Caco-2 (cell line): ENCODE results near the gene IL23R. TPM values are rescaled to one million over a fixed set of nuclear protein-coding genes. Genes with fewer than 3 reads are reported as not detected.
"Not testable (repeated sequence)": the region's sequence is repeated elsewhere in the genome, so short reads cannot be mapped to it uniquely, and the experiment has no call there.

Source experiments
- BruUV-seq: library from RNA; stranded (reverse); fragments of 400-500 nt; replicated peaks from 2 replicates; lab custom pipeline; 2021; lab: Mats Ljungman, UMichigan
- CTCF ChIA-PET: fragments of 300-600 bp; sonication (Branson Sonifier 250); formaldehyde crosslinking; loops from one replicate; lab custom pipeline; 2022; ENCODE audit warnings: antibody characterized with exemption; lab: Charles Lee
- POLR2A ChIA-PET: fragments of 300-600 bp; sonication (Branson Sonifier 250); formaldehyde crosslinking; loops from one replicate; lab custom pipeline; 2022; ENCODE audit warnings: antibody characterized with exemption; lab: Charles Lee
- DNase-seq, 2 experiments: peaks; one replicate each; pipeline versions ENCODE4 v3.0.0 to v3.0.0-alpha.2; 2020 to 2022
- H3K27me3 ChIP-seq: replicated peaks from 2 replicates; pipeline ENCODE4 v1.6.0; 2011; ENCODE audit warnings: low read length; ENCODE audit not compliant: control insufficient read depth, insufficient read depth
- H3K36me3 ChIP-seq: 2 replicates; pipeline ENCODE4 v1.5.1; 2011; ENCODE audit warnings: low read length; ENCODE audit not compliant: control insufficient read depth, insufficient read depth
- H3K4me1 ChIP-seq: fragments of 250-450 bp; sonication (Bioruptor Pico); 2 replicates; pipeline ENCODE4 v1.5.1; 2020; ENCODE audit warnings: mild to moderate bottlenecking
- H3K4me3 ChIP-seq: 2 replicates; pipeline ENCODE4 v1.5.1; 2011; ENCODE audit warnings: low read depth, mild to moderate bottlenecking, control low read depth, low read length
- H3K9me3 ChIP-seq: fragments of 250-450 bp; sonication (Bioruptor Pico); 2 replicates; pipeline ENCODE4 v1.5.1; 2020; ENCODE audit warnings: mild to moderate bottlenecking, moderate library complexity
- H3K27ac Mint-ChIP-seq: one replicate; pipeline ENCODE4 v1.8.0; 2022; ENCODE audit warnings: mixed read lengths; ENCODE audit not compliant: unreplicated experiment
- H3K27me3 Mint-ChIP-seq: one replicate; pipeline ENCODE4 v1.8.0; 2022; ENCODE audit warnings: mixed read lengths; ENCODE audit not compliant: insufficient read depth, unreplicated experiment
- H3K36me3 Mint-ChIP-seq: one replicate; pipeline ENCODE4 v1.8.0; 2022; ENCODE audit warnings: mild to moderate bottlenecking, mixed read lengths; ENCODE audit not compliant: insufficient read depth, unreplicated experiment
- H3K4me1 Mint-ChIP-seq: one replicate; pipeline ENCODE4 v1.8.0; 2022; ENCODE audit warnings: low read depth, mixed read lengths; ENCODE audit not compliant: unreplicated experiment
- H3K4me3 Mint-ChIP-seq: one replicate; pipeline ENCODE4 v1.8.0; 2022; ENCODE audit warnings: mild to moderate bottlenecking, moderate library complexity, mixed read lengths; ENCODE audit not compliant: unreplicated experiment
- H3K9me3 Mint-ChIP-seq: one replicate; pipeline ENCODE4 v1.8.0; 2022; ENCODE audit warnings: mixed read lengths; ENCODE audit not compliant: unreplicated experiment
- intact Hi-C: fragments of 100-400 bp; cut with micrococcal nuclease; formaldehyde crosslinking; loops from one replicate; pipeline ENCODE4 v1.10.0; 2022; ENCODE audit not compliant: unreplicated experiment
- total RNA-seq: library from RNA; stranded (reverse); gene quantifications from 2 replicates; pipeline ENCODE4 v1.2.3, GENCODE V29; 2022
- TF ChIP-seq, protein P1 (sequence below), 2 experiments: fragments of 200-600 bp in 1 of 2; IDR thresholded peaks; 1 replicate in 1 of 2; 2 replicates in 1 of 2; pipeline versions ENCODE4 v1.5.1 to v1.8.0; 2011 to 2022; ENCODE audit warnings: antibody characterized with exemption in 1 of 2, control low read depth in 1 of 2, inconsistent platforms in 1 of 2, low read depth in 1 of 2, low read length in 1 of 2, mild to moderate bottlenecking in 1 of 2, moderate library complexity in 1 of 2; ENCODE audit not compliant: insufficient read depth in 1 of 2, severe bottlenecking in 1 of 2, unreplicated experiment in 1 of 2

Gene IL23R
- total RNA-seq, 1 experiment from 2014 or later = not detected

DNA sequence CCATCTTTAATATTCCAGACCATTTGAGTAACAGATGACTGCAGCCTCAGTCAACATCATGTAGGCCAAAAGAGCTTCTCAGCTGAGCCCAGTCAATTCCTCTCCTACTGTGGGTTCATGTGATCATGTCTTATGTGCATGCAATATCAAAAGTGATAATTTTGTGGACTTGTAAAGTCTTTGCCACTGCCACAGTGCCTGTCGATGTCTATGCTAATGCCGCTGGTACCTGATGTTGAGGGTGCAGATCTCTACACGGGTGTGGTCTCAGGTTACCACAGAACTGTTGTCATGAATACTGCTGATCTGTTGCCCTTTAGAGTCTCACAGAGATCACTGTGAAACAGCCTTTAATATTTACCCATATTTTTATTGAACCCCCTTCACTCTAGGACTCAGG is 20.2 kb upstream of the IL23R start:
- peaks cover 4% of the 10 kb centered on the region for H3K36me3 Mint-ChIP-seq
- POLR2A ChIA-PET = no interaction called here
- H3K4me1 Mint-ChIP-seq = no peaks in the 10 kb centered on the region
- H3K27me3 Mint-ChIP-seq = no peaks in the 10 kb centered on the region
- no TSS peak for BruUV-seq
- intact Hi-C loops = no loop called here
- TF ChIP-seq, protein P1, sequence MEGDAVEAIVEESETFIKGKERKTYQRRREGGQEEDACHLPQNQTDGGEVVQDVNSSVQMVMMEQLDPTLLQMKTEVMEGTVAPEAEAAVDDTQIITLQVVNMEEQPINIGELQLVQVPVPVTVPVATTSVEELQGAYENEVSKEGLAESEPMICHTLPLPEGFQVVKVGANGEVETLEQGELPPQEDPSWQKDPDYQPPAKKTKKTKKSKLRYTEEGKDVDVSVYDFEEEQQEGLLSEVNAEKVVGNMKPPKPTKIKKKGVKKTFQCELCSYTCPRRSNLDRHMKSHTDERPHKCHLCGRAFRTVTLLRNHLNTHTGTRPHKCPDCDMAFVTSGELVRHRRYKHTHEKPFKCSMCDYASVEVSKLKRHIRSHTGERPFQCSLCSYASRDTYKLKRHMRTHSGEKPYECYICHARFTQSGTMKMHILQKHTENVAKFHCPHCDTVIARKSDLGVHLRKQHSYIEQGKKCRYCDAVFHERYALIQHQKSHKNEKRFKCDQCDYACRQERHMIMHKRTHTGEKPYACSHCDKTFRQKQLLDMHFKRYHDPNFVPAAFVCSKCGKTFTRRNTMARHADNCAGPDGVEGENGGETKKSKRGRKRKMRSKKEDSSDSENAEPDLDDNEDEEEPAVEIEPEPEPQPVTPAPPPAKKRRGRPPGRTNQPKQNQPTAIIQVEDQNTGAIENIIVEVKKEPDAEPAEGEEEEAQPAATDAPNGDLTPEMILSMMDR (IDR thresholded peaks at IDR 0.05; ENCODE audit: insufficient read depth in 1 of 2, low read depth in 1 of 2, low read length in 1 of 2, severe bottlenecking in 1 of 2, unreplicated experiment in 1 of 2) = no peak
- H3K4me3 Mint-ChIP-seq = no peak overlapping the region
- no peak for DNase-seq
- no peaks in the 10 kb centered on the region for H3K36me3 ChIP-seq
- H3K4me1 ChIP-seq = peaks cover 7% of the 10 kb centered on the region; the same call in 1 of the 2 replicates
- H3K9me3 ChIP-seq = no peaks in the 10 kb centered on the region
- H3K27ac Mint-ChIP-seq = no peak overlapping the region
- no peaks in the 10 kb centered on the region for H3K27me3 ChIP-seq
- H3K9me3 Mint-ChIP-seq = no peaks in the 10 kb centered on the region
- CTCF ChIA-PET = no interaction called here
- H3K4me3 ChIP-seq = no peak overlapping the region

DNA sequence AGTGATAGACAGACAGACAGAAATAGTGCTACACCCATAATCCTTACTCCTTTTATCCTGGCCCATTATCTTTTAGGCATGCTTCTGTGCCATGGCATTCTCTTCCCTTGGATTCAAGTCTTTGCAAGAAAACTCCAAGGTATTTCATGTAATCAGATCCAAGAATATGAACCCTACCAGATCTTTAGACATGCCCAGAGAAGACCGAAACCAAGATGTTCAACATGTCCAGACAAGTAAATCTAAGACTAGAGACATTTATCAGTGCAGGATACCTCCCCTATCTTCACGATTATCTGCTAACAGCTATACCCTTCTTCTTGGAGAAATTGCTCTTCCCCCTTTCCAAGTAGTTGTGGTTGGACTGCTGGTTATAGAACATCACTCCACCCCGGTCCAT is 19.7 kb upstream of the IL23R start:
- Mint-ChIP-seq H3K4me3 (no peak overlapping the region), H3K27me3 (no peaks in the 10 kb centered on the region)

DNA sequence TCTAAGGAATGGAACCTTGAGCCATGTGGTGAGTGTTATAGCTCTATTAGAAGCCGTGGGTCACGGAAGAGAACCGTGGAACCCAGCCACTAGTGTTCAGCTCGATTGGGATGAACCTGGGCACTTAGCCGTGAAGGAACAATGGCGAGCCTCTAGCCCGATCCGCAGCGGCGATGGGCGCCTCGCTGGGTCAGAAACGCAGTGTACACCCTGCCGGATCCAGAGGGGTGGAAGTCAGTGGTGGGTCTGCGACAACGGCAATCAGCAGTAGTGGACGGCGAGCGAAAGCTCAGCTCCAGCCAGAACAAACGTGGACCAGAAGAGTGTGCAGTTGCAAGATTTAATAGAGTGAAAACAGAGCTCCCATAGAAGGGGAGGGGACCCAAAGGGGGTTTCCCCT is 18.3 kb upstream of the IL23R start:
- H3K4me1 Mint-ChIP-seq, H3K27me3 ChIP-seq, H3K36me3 Mint-ChIP-seq, H3K4me3 Mint-ChIP-seq, POLR2A ChIA-PET, H3K4me3 ChIP-seq, DNase-seq, H3K9me3 ChIP-seq, H3K27ac Mint-ChIP-seq, H3K27me3 Mint-ChIP-seq, BruUV-seq, H3K9me3 Mint-ChIP-seq, H3K4me1 ChIP-seq, H3K36me3 ChIP-seq: not testable (repeated sequence)
- CTCF ChIA-PET = interaction anchor here (1.9 to 4.0 kb wide), 2 partner anchors 22 to 152 kb away, joined by 6 to 43 read pairs; no protein-coding TSS in a partner anchor
- intact Hi-C loops = loop anchor here (1.0 to 2.0 kb wide), 2 partner anchors 22 to 383 kb away; no protein-coding TSS in a partner anchor

More for the DNA sequence above, 19.7 kb upstream of the IL23R start:
- POLR2A ChIA-PET = no interaction called here
- TF ChIP-seq, protein P1 (IDR thresholded peaks at IDR 0.05; ENCODE audit: insufficient read depth in 1 of 2, low read depth in 1 of 2, low read length in 1 of 2, severe bottlenecking in 1 of 2, unreplicated experiment in 1 of 2) = no peak
- no peaks in the 10 kb centered on the region for H3K9me3 ChIP-seq
- Mint-ChIP-seq H3K27ac (no peak overlapping the region), H3K4me1 (no peaks in the 10 kb centered on the region), H3K9me3 (no peaks in the 10 kb centered on the region), H3K36me3 (peaks cover 4% of the 10 kb centered on the region)
- H3K4me3 ChIP-seq = no peak overlapping the region
- H3K27me3 ChIP-seq = no peaks in the 10 kb centered on the region
- DNase-seq = no peak
- CTCF ChIA-PET = no interaction called here
- H3K4me1 ChIP-seq = peaks cover 7% of the 10 kb centered on the region; the same call in 1 of the 2 replicates
- H3K36me3 ChIP-seq = no peaks in the 10 kb centered on the region
- intact Hi-C loops = no loop called here
- no TSS peak for BruUV-seq
